GM20000 (cell line): ENCODE data around the gene ANKRD26.

Experiments
- DNase-seq: peaks from one replicate; pipeline ENCODE4 v3.0.0; 2012; ENCODE audit warnings: low spot score
- TF ChIP-seq, protein P1 (sequence below): IDR thresholded peaks from 2 replicates; pipeline ENCODE4 v1.5.1; 2012; ENCODE audit warnings: mild to moderate bottlenecking, control low read depth; ENCODE audit errors: extremely low read depth, missing control alignments

Gene ANKRD26

DNA sequence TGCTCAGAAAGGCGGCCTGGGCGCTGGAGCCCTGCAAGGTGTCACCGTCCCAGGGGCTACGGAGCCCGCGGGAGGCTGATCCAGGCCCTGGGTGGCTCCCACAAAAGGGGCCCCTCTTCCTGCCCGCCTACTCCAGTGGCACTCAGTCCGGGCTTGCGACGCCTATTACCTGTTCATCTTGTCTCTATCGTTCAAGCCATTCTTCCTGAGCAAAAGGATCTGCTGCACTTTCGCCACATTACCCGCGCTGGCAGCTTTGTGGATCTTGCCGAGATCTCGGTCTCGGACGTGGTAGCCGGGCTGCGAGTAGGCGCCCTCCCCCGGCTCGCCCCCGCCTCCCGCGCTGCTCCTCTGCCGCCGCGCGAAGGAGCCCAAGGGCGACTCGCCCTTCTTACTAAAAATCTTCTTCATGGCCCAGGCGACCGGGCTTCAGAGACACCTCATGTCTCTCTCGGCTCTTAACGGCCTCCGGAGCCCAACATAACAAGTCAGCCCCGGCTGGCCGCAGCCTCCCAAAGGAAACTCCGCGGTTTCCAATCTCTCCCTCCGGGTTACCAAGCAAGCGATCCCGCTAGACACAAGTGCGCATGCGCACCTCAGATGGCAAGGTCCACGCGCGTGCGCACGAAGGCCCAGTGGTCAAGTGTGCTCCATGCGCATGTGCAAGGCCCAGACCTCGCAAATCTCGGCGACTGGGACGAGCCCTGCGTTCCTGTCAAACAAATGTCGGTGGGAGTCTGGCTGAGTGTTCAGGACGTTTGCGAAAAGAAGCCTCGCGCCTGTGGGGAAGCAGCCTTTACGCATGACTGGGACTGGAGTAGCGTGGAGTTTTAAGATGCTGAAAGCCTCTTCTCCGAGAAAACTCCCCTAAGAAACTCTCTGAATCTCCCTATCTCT, at the start of gene ANKRD26:
Gene ANKRD26, minus strand, starts transcription at position 579 of the 897 bp plus-strand sequence. Its CDS starts 168 bp downstream, at position 411.
- DNase-seq, result peak; percentile 93
- TF ChIP-seq, protein P1, sequence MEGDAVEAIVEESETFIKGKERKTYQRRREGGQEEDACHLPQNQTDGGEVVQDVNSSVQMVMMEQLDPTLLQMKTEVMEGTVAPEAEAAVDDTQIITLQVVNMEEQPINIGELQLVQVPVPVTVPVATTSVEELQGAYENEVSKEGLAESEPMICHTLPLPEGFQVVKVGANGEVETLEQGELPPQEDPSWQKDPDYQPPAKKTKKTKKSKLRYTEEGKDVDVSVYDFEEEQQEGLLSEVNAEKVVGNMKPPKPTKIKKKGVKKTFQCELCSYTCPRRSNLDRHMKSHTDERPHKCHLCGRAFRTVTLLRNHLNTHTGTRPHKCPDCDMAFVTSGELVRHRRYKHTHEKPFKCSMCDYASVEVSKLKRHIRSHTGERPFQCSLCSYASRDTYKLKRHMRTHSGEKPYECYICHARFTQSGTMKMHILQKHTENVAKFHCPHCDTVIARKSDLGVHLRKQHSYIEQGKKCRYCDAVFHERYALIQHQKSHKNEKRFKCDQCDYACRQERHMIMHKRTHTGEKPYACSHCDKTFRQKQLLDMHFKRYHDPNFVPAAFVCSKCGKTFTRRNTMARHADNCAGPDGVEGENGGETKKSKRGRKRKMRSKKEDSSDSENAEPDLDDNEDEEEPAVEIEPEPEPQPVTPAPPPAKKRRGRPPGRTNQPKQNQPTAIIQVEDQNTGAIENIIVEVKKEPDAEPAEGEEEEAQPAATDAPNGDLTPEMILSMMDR, result no peak

GRCh38 chr10:27147701-27148100, 47.4 kb upstream of the ANKRD26 start:
- TF ChIP-seq, protein P1, result no peak
- DNase-seq, result no peak

DNA sequence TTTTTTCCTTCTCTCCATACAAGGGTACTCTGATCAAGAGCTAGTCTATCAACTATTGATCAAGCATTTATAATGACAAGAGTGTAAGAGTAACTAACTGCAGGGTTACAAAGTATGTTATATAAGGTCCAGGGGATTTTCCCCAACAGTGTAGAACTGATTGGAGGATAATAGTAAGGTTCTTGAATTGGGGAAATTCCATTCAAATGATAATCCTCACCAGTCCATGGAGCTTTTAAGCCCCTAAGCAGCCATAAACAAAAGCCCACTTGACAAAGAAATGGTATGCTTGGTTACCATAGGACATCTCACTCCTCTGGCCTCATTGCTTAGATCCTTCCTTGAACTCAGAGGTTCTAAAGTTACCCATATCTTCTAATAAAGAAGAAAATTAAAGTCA, 45.6 kb upstream of the ANKRD26 start:
- TF ChIP-seq, protein P1, result no peak
- DNase-seq, result no peak

DNA sequence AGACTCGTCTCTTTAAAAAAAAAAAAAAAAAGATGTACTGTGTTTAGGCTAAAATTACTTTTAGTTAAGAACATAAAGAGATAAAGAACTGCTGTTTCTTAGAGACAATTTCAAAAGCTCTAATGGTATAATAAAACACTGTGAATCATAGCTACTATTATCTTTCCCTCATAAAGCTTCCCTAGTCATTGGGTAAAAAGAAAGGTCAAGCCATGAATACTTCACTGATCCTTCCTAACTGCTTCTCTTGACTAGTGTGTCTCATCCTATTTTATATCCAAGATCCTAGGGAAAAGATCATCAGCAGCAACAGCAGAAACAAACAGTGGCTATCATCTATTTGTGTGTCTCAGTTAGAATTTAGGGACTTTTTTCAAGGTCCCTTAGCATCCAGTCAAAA, 43.4 kb upstream of the ANKRD26 start:
- DNase-seq, result no peak
- TF ChIP-seq, protein P1, result no peak

- TF ChIP-seq, protein P1, result no peak
- no peak for DNase-seq
These were observed 38.0 kb upstream of the ANKRD26 start for GRCh38 chr10:27138277-27138676.

DNA sequence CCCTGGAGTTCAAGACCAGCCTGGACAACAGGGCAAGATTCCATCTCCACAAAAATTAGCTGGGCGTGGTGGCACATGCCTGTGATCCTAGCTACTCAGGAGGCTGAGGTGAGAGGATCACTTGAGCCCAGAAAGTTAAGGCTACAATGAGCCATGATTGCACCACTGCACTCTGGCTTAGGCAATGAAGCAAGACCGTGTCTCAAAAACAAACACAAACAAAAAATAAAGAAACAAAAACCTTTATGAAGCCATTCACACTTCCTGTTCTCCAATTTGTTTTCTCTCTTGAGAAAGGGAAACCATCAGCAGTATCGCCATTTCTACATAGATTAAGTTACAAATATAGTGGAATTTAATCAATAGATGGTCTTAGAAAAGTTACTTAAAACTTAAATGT, 34.1 kb upstream of the ANKRD26 start:
- DNase-seq, result no peak
- TF ChIP-seq, protein P1, result no peak

DNA sequence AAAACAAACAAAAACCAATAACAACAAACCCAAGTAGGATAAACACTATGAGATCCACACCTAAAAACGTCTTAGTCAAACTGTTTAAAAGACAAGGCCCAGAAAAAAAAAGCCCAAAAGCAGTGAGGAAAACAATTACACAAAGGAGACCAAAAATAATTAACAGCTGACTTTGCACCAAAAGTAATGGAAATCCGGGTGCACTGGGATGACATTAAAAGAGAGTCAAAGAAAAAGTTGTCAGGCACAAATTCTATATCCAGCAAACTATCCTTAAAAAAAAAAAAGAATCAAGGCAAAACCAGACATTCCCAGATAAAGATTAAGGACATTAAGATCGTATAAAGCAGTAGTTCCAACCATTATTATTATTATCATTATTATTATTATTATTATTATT, 7.9 kb upstream of the ANKRD26 start:
- no peak for DNase-seq
- TF ChIP-seq, protein P1, result no peak
